Frontal cortex (tissue), 1 donor: Measurements from ENCODE around the gene ERAS. TPM values are rescaled to one million over a fixed set of nuclear protein-coding genes. Genes with fewer than 3 reads are reported as not detected.

Experiments
- small RNA-seq: library from RNA; depleted of rRNA; stranded (forward); fragments of <200 nt; gene quantifications from one replicate; pipeline ENCODE3, GENCODE V24; 2014
- total RNA-seq: library from RNA; depleted of rRNA; stranded (reverse); fragments of >200 nt; gene quantifications from one replicate; pipeline ENCODE4 v1.2.3, GENCODE V29; 2014

The ERAS gene
- total RNA-seq, 1 donor from 2014 or later = not detected

Small RNAs within 50 kb of the gene (small RNA-seq; reads per million reads assigned to genes)
- not detected for gene RNU6-29P

Other genes with a start within 250 kb of the ERAS start
- gene WDR13, start 229.0 kb upstream of the ERAS start, total RNA-seq = 56.7 TPM
- 2.0 TPM for gene WAS, start 142.7 kb upstream of the ERAS start, total RNA-seq
- 2.9 TPM for gene SUV39H1, start 129.8 kb upstream of the ERAS start, total RNA-seq
- gene GLOD5, start 64.8 kb upstream of the ERAS start, total RNA-seq = not detected
- gene GATA1, start 39.9 kb upstream of the ERAS start, total RNA-seq = under 0.01 TPM
- 77.9 TPM for gene HDAC6, start 24.4 kb upstream of the ERAS start, total RNA-seq
- 53.8 TPM for gene PCSK1N, start 9.1 kb downstream of the ERAS start, total RNA-seq
- 33.8 TPM for gene TIMM17B, start 71.3 kb downstream of the ERAS start, total RNA-seq
- 39.5 TPM for gene PQBP1, start 71.4 kb downstream of the ERAS start, total RNA-seq
- 9.8 TPM for gene SLC35A2, start 85.1 kb downstream of the ERAS start, total RNA-seq
- 14.3 TPM for gene PIM2, start 92.5 kb downstream of the ERAS start, total RNA-seq
- 17.1 TPM for gene OTUD5, start 131.1 kb downstream of the ERAS start, total RNA-seq
- 0.41 TPM for gene KCND1, start 145.3 kb downstream of the ERAS start, total RNA-seq
- 35.1 TPM for gene GRIPAP1, start 175.8 kb downstream of the ERAS start, total RNA-seq
- gene TFE3, start 216.8 kb downstream of the ERAS start, total RNA-seq = 8.6 TPM
- gene CCDC120, start 232.5 kb downstream of the ERAS start, total RNA-seq = 1.6 TPM
- gene PRAF2, start 247.5 kb downstream of the ERAS start, total RNA-seq = 6.1 TPM